Fibroblast of the aortic adventitia (primary cell): Measurements from ENCODE around the gene TMEM243. TPM values are rescaled to one million over a fixed set of nuclear protein-coding genes. Genes with fewer than 3 reads are reported as not detected.

ENCODE experiments used
- DNase-seq: peaks from one replicate; pipeline ENCODE4 v3.0.0-alpha.2; 2010; ENCODE audit warnings: low read depth
- H3K4me3 ChIP-seq: 2 replicates; pipeline ENCODE4 v1.5.1; 2011; ENCODE audit warnings: low read depth, mild to moderate bottlenecking, control low read depth, low read length, moderate library complexity
- CTCF ChIP-seq: IDR thresholded peaks from 2 replicates; pipeline ENCODE4 v1.5.1; 2011; ENCODE audit warnings: mild to moderate bottlenecking, low read length, control low read depth, inconsistent platforms; ENCODE audit not compliant: insufficient read depth
- total RNA-seq: library from RNA; depleted of rRNA; stranded (reverse); fragments of >200 nt; gene quantifications from 2 replicates; pipeline ENCODE4 v1.2.3, GENCODE V29; 2012; ENCODE audit warnings: low replicate concordance

The TMEM243 gene
- total RNA-seq, 1 donor: 47.8 TPM

- DNase-seq: no peak
- no peak overlapping the region for H3K4me3 ChIP-seq
- no peak for TF ChIP-seq CTCF
Observed at GRCh38 chr7:87190783-87191182, 28.7 kb downstream of the TMEM243 start.

- no peak for TF ChIP-seq CTCF
- DNase-seq: no peak
- no peak overlapping the region for H3K4me3 ChIP-seq
Observed at GRCh38 chr7:87188930-87189329, 30.6 kb downstream of the TMEM243 start.

GRCh38 chr7:87187120-87187519 is 32.4 kb downstream of the TMEM243 start:
- no peak for DNase-seq
- H3K4me3 ChIP-seq: no peak overlapping the region
- TF ChIP-seq CTCF: no peak

- no peak for DNase-seq
- no peak overlapping the region for H3K4me3 ChIP-seq
- TF ChIP-seq CTCF: no peak
Observed at GRCh38 chr7:87179180-87179579, 40.4 kb downstream of the TMEM243 start.

GRCh38 chr7:87178320-87178719 is 41.2 kb downstream of the TMEM243 start:
- TF ChIP-seq CTCF: no peak
- DNase-seq: no peak
- no peak overlapping the region for H3K4me3 ChIP-seq

- H3K4me3 ChIP-seq: no peak overlapping the region
- no peak for TF ChIP-seq CTCF
- no peak for DNase-seq
Observed at GRCh38 chr7:87173471-87173870, 46.1 kb downstream of the TMEM243 start.

- no peak for DNase-seq
- H3K4me3 ChIP-seq: no peak overlapping the region
- no peak for TF ChIP-seq CTCF
Observed at GRCh38 chr7:87171282-87171934, 48.1 kb downstream of the TMEM243 start.
